ENCODE measurements around the gene DCAF11.
"Not testable (repeated sequence)": the region's sequence is repeated elsewhere in the genome, so short reads cannot be mapped to it uniquely, and the experiment has no call there.

The DCAF11 gene

GRCh38 chr14:24098229-24098926, 16.2 kb upstream of the DCAF11 start:
- DNase-seq: no peak

- DNase-seq: no peak
Measured at GRCh38 chr14:24098927-24099813, 15.4 kb upstream of the DCAF11 start.

GRCh38 chr14:24100197-24100981, 14.2 kb upstream of the DCAF11 start:
- DNase-seq: no peak

- DNase-seq: no peak
Measured at GRCh38 chr14:24100982-24101494, 13.5 kb upstream of the DCAF11 start.

- no peak for DNase-seq
Measured at GRCh38 chr14:24102357-24103048, 12.1 kb upstream of the DCAF11 start.

GRCh38 chr14:24103451-24103850, 11.1 kb upstream of the DCAF11 start:
- no peak for DNase-seq

GRCh38 chr14:24105609-24106239, 8.9 kb upstream of the DCAF11 start:
- not testable (repeated sequence) for DNase-seq

GRCh38 chr14:24106672-24107271, 7.8 kb upstream of the DCAF11 start:
- no peak for DNase-seq

GRCh38 chr14:24108336-24108874, 6.2 kb upstream of the DCAF11 start:
- DNase-seq: no peak

- DNase-seq: no peak
Measured at GRCh38 chr14:24110060-24110459, 4.5 kb upstream of the DCAF11 start.

- DNase-seq: no peak
Measured at GRCh38 chr14:24110523-24110922, 4.1 kb upstream of the DCAF11 start.

- no peak for DNase-seq
Measured at GRCh38 chr14:24113379-24113800, 1.2 kb upstream of the DCAF11 start.

- peak; percentile 80 for DNase-seq
Measured at GRCh38 chr14:24113801-24114531, 611 bp upstream of the DCAF11 start.

GRCh38 chr14:24115422-24116127, 998 bp downstream of the DCAF11 start:
- DNase-seq: no peak

GRCh38 chr14:24116128-24116814, 1.7 kb downstream of the DCAF11 start:
- DNase-seq: no peak

GRCh38 chr14:24117179-24117578, 2.6 kb downstream of the DCAF11 start:
- DNase-seq: no peak

- no peak for DNase-seq
Measured at GRCh38 chr14:24119691-24120090, 5.1 kb downstream of the DCAF11 start.

- DNase-seq: no peak
Measured at GRCh38 chr14:24121210-24121609, 6.6 kb downstream of the DCAF11 start.

- DNase-seq: no peak
Measured at GRCh38 chr14:24122416-24122815, 7.8 kb downstream of the DCAF11 start.

Measured in CD4-positive, alpha-beta T cell treated with Interferon gamma for 1 hour (primary cell).